Hepatocyte (in vitro differentiated cells): ENCODE data around the gene TMEM145. TPM values are rescaled to one million over a fixed set of nuclear protein-coding genes. Genes with fewer than 3 reads are reported as not detected.
A peak's percentile ranks its signal among the peaks of the same experiment; 100 is the strongest.
"Not testable (repeated sequence)": the region's sequence is repeated elsewhere in the genome, so short reads cannot be mapped to it uniquely, and the experiment has no call there.

Source experiments
- DNase-seq: peaks from one replicate; pipeline ENCODE4 v3.0.0-alpha.2; 2016; ENCODE audit warnings: low spot score
- H2AFZ ChIP-seq: fragments of 200-600 bp; sonication (generic); 2 replicates; pipeline ENCODE4 v1.6.0; 2016; ENCODE audit warnings: antibody characterized with exemption, mild to moderate bottlenecking
- H3K27ac ChIP-seq: fragments of 200-600 bp; sonication (generic); 2 replicates; pipeline ENCODE4 v1.5.1; 2016; ENCODE audit warnings: mild to moderate bottlenecking
- H3K27me3 ChIP-seq: fragments of 200-600 bp; sonication (generic); 2 replicates; pipeline ENCODE4 v1.6.1; 2016
- H3K36me3 ChIP-seq: fragments of 200-600 bp; sonication (generic); replicated peaks from 2 replicates; pipeline ENCODE4 v1.5.1; 2016; ENCODE audit warnings: low read depth; ENCODE audit not compliant: insufficient read depth
- H3K4me1 ChIP-seq: fragments of 200-600 bp; sonication (generic); 2 replicates; pipeline ENCODE4 v1.5.1; 2016; ENCODE audit warnings: mild to moderate bottlenecking, moderate library complexity; ENCODE audit not compliant: insufficient read depth
- H3K4me2 ChIP-seq: fragments of 200-600 bp; sonication (generic); 2 replicates; pipeline ENCODE4 v1.6.0; 2016
- H3K4me3 ChIP-seq: fragments of 200-600 bp; sonication (generic); 2 replicates; pipeline ENCODE4 v1.5.1; 2016; ENCODE audit warnings: mild to moderate bottlenecking
- H3K79me2 ChIP-seq: fragments of 200-600 bp; sonication (generic); 2 replicates; pipeline ENCODE4 v1.6.0; 2017; ENCODE audit warnings: mild to moderate bottlenecking
- H3K9me2 ChIP-seq: fragments of 200-600 bp; sonication (generic); replicated peaks from 2 replicates; pipeline ENCODE4 v1.6.0; 2017; ENCODE audit warnings: mild to moderate bottlenecking; ENCODE audit not compliant: insufficient read depth
- H3K9me3 ChIP-seq: fragments of 200-600 bp; sonication (generic); 2 replicates; pipeline ENCODE4 v1.5.1; 2016; ENCODE audit warnings: low read depth, mild to moderate bottlenecking
- H4K20me1 ChIP-seq: fragments of 200-600 bp; sonication (generic); 2 replicates; pipeline ENCODE4 v1.6.0; 2016; ENCODE audit warnings: mild to moderate bottlenecking; ENCODE audit not compliant: insufficient read depth, poor library complexity, severe bottlenecking
- EZH2 ChIP-seq: fragments of 200-600 bp; sonication (generic); IDR thresholded peaks from 2 replicates; pipeline ENCODE4 v1.6.1; 2016; ENCODE audit warnings: antibody characterized with exemption, mild to moderate bottlenecking, borderline replicate concordance
- EZH2phosphoT487 ChIP-seq: fragments of 200-600 bp; sonication (generic); IDR thresholded peaks from one replicate; pipeline ENCODE4 v1.6.1; 2018; ENCODE audit warnings: antibody characterized with exemption, mild to moderate bottlenecking, low read depth, moderate library complexity; ENCODE audit not compliant: unreplicated experiment, severe bottlenecking
- WGBS: methylation state at CpG from one replicate; pipeline ENCODE4 v1.1.6; 2016; ENCODE audit warnings: low lambda C conversion rate; ENCODE audit errors: missing lambda C conversion rate; 5-methylcytosine and 5-hydroxymethylcytosine counted together
- polyA plus RNA-seq: library from polyadenylated mRNA; unstranded; fragments of >200 nt; fragmentation: Nextera tagmentation; extraction: Ambion mirVana; gene quantifications from 2 replicates; pipeline ENCODE4 v1.2.1, GENCODE V29; 2016
- total RNA-seq: library from RNA; depleted of rRNA; stranded (reverse); fragments of >200 nt; gene quantifications from 2 replicates; pipeline ENCODE4 v1.2.3, GENCODE V29; 2014
- TF ChIP-seq, protein P1 (sequence below): fragments of 200-600 bp; sonication (generic); IDR thresholded peaks from 2 replicates; pipeline ENCODE4 v1.5.1; 2016; ENCODE audit warnings: antibody characterized with exemption, mild to moderate bottlenecking; ENCODE audit not compliant: poor library complexity

TMEM145 gene
- total RNA-seq: 0.40 TPM in 1 of 2 replicates, not detected in the other
- polyA plus RNA-seq: 0.58 TPM in 1 of 2 replicates, not detected in the other

GRCh38 chr19:42313096-42313839, at the start of gene TMEM145:
Gene TMEM145 (plus strand): TSS chr19:42313309. CDS start chr19:42313377, 68 bp downstream.
- H2AFZ ChIP-seq: peak within 1 kb of the TSS; percentile 80
- WGBS: under 1% methylated on average over 38 of the region's 67 CpGs
- no peaks in the 10 kb centered on the region for H3K36me3 ChIP-seq

GRCh38 chr19:42266105-42266504, 47.0 kb upstream of the TMEM145 start:
- 91% methylated on average over 4 of the region's 4 CpGs for WGBS
- H3K36me3 ChIP-seq, H3K27ac ChIP-seq, H3K9me3 ChIP-seq, H2AFZ ChIP-seq, H3K9me2 ChIP-seq, H3K27me3 ChIP-seq, H3K4me3 ChIP-seq, DNase-seq, H3K4me2 ChIP-seq, H4K20me1 ChIP-seq: not testable (repeated sequence)
- Histone ChIP-seq H3K79me2 (peaks cover 18% of the 10 kb centered on the region), H3K4me1 (peaks cover 15% of the 10 kb centered on the region)

More at GRCh38 chr19:42313096-42313839, at the start of gene TMEM145:
- Histone ChIP-seq H3K4me1 (no peaks in the 10 kb centered on the region), H3K9me2 (no peaks in the 10 kb centered on the region), H3K27ac (no peak within 1 kb of the TSS), H3K9me3 (no peaks in the 10 kb centered on the region), H3K4me3 (peak within 1 kb of the TSS; percentile 78), H3K27me3 (peaks cover 24% of the 10 kb centered on the region), H3K4me2 (peak within 1 kb of the TSS; percentile 96), H4K20me1 (no peaks in the 10 kb centered on the region), H3K79me2 (no peaks in the 10 kb centered on the region)
- peak; percentile 80 for DNase-seq
- no peak for TF ChIP-seq EZH2
- TF ChIP-seq, protein P1, sequence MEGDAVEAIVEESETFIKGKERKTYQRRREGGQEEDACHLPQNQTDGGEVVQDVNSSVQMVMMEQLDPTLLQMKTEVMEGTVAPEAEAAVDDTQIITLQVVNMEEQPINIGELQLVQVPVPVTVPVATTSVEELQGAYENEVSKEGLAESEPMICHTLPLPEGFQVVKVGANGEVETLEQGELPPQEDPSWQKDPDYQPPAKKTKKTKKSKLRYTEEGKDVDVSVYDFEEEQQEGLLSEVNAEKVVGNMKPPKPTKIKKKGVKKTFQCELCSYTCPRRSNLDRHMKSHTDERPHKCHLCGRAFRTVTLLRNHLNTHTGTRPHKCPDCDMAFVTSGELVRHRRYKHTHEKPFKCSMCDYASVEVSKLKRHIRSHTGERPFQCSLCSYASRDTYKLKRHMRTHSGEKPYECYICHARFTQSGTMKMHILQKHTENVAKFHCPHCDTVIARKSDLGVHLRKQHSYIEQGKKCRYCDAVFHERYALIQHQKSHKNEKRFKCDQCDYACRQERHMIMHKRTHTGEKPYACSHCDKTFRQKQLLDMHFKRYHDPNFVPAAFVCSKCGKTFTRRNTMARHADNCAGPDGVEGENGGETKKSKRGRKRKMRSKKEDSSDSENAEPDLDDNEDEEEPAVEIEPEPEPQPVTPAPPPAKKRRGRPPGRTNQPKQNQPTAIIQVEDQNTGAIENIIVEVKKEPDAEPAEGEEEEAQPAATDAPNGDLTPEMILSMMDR: peak; percentile 14

GRCh38 chr19:42266928-42267603, 46.0 kb upstream of the TMEM145 start:
- H3K4me2 ChIP-seq: peak overlapping the region; percentile 76
- H3K9me3 ChIP-seq, H3K27me3 ChIP-seq, H4K20me1 ChIP-seq, H2AFZ ChIP-seq, H3K9me2 ChIP-seq, DNase-seq, H3K4me3 ChIP-seq, H3K36me3 ChIP-seq: not testable (repeated sequence)
- 94% methylated on average over 25 of the region's 25 CpGs for WGBS
- H3K4me1 ChIP-seq: peaks cover 17% of the 10 kb centered on the region
- H3K79me2 ChIP-seq: peaks cover 26% of the 10 kb centered on the region
- H3K27ac ChIP-seq: peak overlapping the region; percentile 48

- no peak for TF ChIP-seq EZH2
- TF ChIP-seq EZH2phosphoT487: no peak
- TF ChIP-seq, protein P1: no peak
Measured at GRCh38 chr19:42267644-42268141, 45.4 kb upstream of the TMEM145 start.

More at GRCh38 chr19:42267644-42268141, 45.4 kb upstream of the TMEM145 start:
- Histone ChIP-seq H3K27ac (peak overlapping the region; percentile 48), H3K4me3 (no peak overlapping the region), H3K36me3 (no peaks in the 10 kb centered on the region), H3K9me3 (no peaks in the 10 kb centered on the region), H4K20me1 (no peaks in the 10 kb centered on the region), H3K79me2 (peaks cover 26% of the 10 kb centered on the region), H2AFZ (no peak overlapping the region), H3K9me2 (no peaks in the 10 kb centered on the region), H3K27me3 (no peaks in the 10 kb centered on the region), H3K4me2 (peak overlapping the region; percentile 76), H3K4me1 (peaks cover 17% of the 10 kb centered on the region)
- 14% methylated on average over 13 of the region's 13 CpGs for WGBS
- peak; percentile 14 for DNase-seq
